ENCODE results near the gene OPCML. TPM values are rescaled to one million over a fixed set of nuclear protein-coding genes. Genes with fewer than 3 reads are reported as not detected.

The OPCML gene
- total RNA-seq, 1 experiment from 2014 or later: not detected

- ATAC-seq (no peak), DNase-seq (no peak)
- H3K4me3 ChIP-seq (ENCODE audit: low read length): no peak overlapping the region
- no peaks in the 10 kb centered on the region for H3K9me2 ChIP-seq (replicated peaks; ENCODE audit: low read length)
- intact Hi-C loops (cut with micrococcal nuclease): no loop called here
- H2AFZ ChIP-seq (ENCODE audit: low read length): no peak overlapping the region
- no peak overlapping the region for H3K9ac ChIP-seq (ENCODE audit: low read length)
- peaks cover 33% of the 10 kb centered on the region; the same call in 1 of the 2 replicates for H3K27me3 ChIP-seq (ENCODE audit: low read length)
- no peak for TF ChIP-seq EZH2 (IDR thresholded peaks at IDR 0.05; ENCODE audit: low read length, unreplicated experiment)
- TF ChIP-seq, protein P1, sequence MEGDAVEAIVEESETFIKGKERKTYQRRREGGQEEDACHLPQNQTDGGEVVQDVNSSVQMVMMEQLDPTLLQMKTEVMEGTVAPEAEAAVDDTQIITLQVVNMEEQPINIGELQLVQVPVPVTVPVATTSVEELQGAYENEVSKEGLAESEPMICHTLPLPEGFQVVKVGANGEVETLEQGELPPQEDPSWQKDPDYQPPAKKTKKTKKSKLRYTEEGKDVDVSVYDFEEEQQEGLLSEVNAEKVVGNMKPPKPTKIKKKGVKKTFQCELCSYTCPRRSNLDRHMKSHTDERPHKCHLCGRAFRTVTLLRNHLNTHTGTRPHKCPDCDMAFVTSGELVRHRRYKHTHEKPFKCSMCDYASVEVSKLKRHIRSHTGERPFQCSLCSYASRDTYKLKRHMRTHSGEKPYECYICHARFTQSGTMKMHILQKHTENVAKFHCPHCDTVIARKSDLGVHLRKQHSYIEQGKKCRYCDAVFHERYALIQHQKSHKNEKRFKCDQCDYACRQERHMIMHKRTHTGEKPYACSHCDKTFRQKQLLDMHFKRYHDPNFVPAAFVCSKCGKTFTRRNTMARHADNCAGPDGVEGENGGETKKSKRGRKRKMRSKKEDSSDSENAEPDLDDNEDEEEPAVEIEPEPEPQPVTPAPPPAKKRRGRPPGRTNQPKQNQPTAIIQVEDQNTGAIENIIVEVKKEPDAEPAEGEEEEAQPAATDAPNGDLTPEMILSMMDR (conservative IDR thresholded peaks at IDR 0.05; ENCODE audit: low read depth, low read length): no peak
- no peak for TF ChIP-seq EZH2phosphoT487 (IDR thresholded peaks at IDR 0.05; ENCODE audit: borderline replicate concordance, low read length)
- H3K36me3 ChIP-seq (ENCODE audit: low read depth, low read length): no peaks in the 10 kb centered on the region
- H3K9me3 ChIP-seq (ENCODE audit: low read length): no peaks in the 10 kb centered on the region
- POLR2A ChIA-PET (ENCODE audit: unreplicated experiment): no interaction called here
- BruUV-seq (replicated peaks): no TSS peak
- H3K79me2 ChIP-seq (ENCODE audit: low read length): no peaks in the 10 kb centered on the region
- no peak overlapping the region for H3K4me2 ChIP-seq (ENCODE audit: low read length)
- no peaks in the 10 kb centered on the region for H4K20me1 ChIP-seq (ENCODE audit: low read length)
- no peak overlapping the region for H3K27ac ChIP-seq (ENCODE audit: low read length)
- H3K4me1 ChIP-seq (ENCODE audit: insufficient read depth, low read length): no peaks in the 10 kb centered on the region
- no peaks in the 10 kb centered on the region for H3F3A ChIP-seq (ENCODE audit: low read length, unreplicated experiment)
- CTCF ChIA-PET: no interaction called here
Observed at GRCh38 chr11:132962041-132962440, 570.3 kb downstream of the OPCML start.

DNA sequence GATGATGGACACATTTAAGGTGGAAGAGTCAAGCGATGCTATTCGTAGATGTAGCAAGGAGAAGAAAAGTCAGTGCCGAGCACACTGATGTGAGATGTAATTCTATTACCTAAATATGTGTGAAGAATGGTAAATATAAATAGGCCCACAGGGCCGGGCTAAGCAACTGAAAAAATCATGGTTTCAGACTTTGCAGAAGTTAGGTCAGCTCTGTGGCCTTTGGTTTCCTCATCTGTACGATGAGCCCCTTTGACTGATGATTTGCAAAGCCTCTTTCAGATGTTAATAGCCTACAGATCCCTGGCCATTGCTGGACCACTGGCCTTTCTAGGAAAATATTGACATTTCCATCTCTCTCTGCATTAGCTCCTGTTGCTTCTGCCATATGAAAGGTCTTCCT, 570.8 kb downstream of the OPCML start:
- no TSS peak for BruUV-seq (replicated peaks)
- H3K36me3 ChIP-seq (ENCODE audit: low read depth, low read length): no peaks in the 10 kb centered on the region
- no peak overlapping the region for H3K4me3 ChIP-seq (ENCODE audit: low read length)
- intact Hi-C loops (cut with micrococcal nuclease): no loop called here
- H3K79me2 ChIP-seq (ENCODE audit: low read length): no peaks in the 10 kb centered on the region
- no peaks in the 10 kb centered on the region for H3K9me2 ChIP-seq (replicated peaks; ENCODE audit: low read length)
- H3K4me2 ChIP-seq (ENCODE audit: low read length): no peak overlapping the region
- no peaks in the 10 kb centered on the region for H3F3A ChIP-seq (ENCODE audit: low read length, unreplicated experiment)
- H3K9me3 ChIP-seq (ENCODE audit: low read length): no peaks in the 10 kb centered on the region
- no peak for DNase-seq
- no peak for ATAC-seq
- H3K9ac ChIP-seq (ENCODE audit: low read length): no peak overlapping the region
- no peak overlapping the region for H3K27ac ChIP-seq (ENCODE audit: low read length)
- peaks cover 33% of the 10 kb centered on the region; the same call in 1 of the 2 replicates for H3K27me3 ChIP-seq (ENCODE audit: low read length)
- ChIA-PET CTCF (no interaction called here), POLR2A (ENCODE audit: unreplicated experiment) (no interaction called here)
- no peak overlapping the region for H2AFZ ChIP-seq (ENCODE audit: low read length)
- H4K20me1 ChIP-seq (ENCODE audit: low read length): no peaks in the 10 kb centered on the region
- TF ChIP-seq EZH2 (IDR thresholded peaks at IDR 0.05; ENCODE audit: low read length, unreplicated experiment): no peak
- TF ChIP-seq, protein P1 (conservative IDR thresholded peaks at IDR 0.05; ENCODE audit: low read depth, low read length): no peak
- TF ChIP-seq EZH2phosphoT487 (IDR thresholded peaks at IDR 0.05; ENCODE audit: borderline replicate concordance, low read length): no peak
- H3K4me1 ChIP-seq (ENCODE audit: insufficient read depth, low read length): no peaks in the 10 kb centered on the region

- no peaks in the 10 kb centered on the region for H3K9me2 ChIP-seq (replicated peaks; ENCODE audit: low read length)
- H3K9ac ChIP-seq (ENCODE audit: low read length): no peak overlapping the region
- no peaks in the 10 kb centered on the region for H3F3A ChIP-seq (ENCODE audit: low read length, unreplicated experiment)
- no peak overlapping the region for H3K4me2 ChIP-seq (ENCODE audit: low read length)
- no peak for TF ChIP-seq EZH2phosphoT487 (IDR thresholded peaks at IDR 0.05; ENCODE audit: borderline replicate concordance, low read length)
- TF ChIP-seq, protein P1 (conservative IDR thresholded peaks at IDR 0.05; ENCODE audit: low read depth, low read length): no peak
- TF ChIP-seq EZH2 (IDR thresholded peaks at IDR 0.05; ENCODE audit: low read length, unreplicated experiment): no peak
- no peaks in the 10 kb centered on the region for H3K4me1 ChIP-seq (ENCODE audit: insufficient read depth, low read length)
- no TSS peak for BruUV-seq (replicated peaks)
- CTCF ChIA-PET: no interaction called here
- intact Hi-C loops (cut with micrococcal nuclease): no loop called here
- no peaks in the 10 kb centered on the region for H3K79me2 ChIP-seq (ENCODE audit: low read length)
- H3K36me3 ChIP-seq (ENCODE audit: low read depth, low read length): no peaks in the 10 kb centered on the region
- no peak overlapping the region for H3K27ac ChIP-seq (ENCODE audit: low read length)
- DNase-seq (no peak), ATAC-seq (no peak)
- H2AFZ ChIP-seq (ENCODE audit: low read length): no peak overlapping the region
- H3K4me3 ChIP-seq (ENCODE audit: low read length): no peak overlapping the region
- POLR2A ChIA-PET (ENCODE audit: unreplicated experiment): no interaction called here
- H3K27me3 ChIP-seq (ENCODE audit: low read length): peaks cover 33% of the 10 kb centered on the region; the same call in 1 of the 2 replicates
- no peaks in the 10 kb centered on the region for H3K9me3 ChIP-seq (ENCODE audit: low read length)
- H4K20me1 ChIP-seq (ENCODE audit: low read length): no peaks in the 10 kb centered on the region
Observed at GRCh38 chr11:132960273-132961078, 571.8 kb downstream of the OPCML start.

Measured in PC-3 (cell line).